ENCODE measurements around the gene ANK3.

The ANK3 gene

DNA sequence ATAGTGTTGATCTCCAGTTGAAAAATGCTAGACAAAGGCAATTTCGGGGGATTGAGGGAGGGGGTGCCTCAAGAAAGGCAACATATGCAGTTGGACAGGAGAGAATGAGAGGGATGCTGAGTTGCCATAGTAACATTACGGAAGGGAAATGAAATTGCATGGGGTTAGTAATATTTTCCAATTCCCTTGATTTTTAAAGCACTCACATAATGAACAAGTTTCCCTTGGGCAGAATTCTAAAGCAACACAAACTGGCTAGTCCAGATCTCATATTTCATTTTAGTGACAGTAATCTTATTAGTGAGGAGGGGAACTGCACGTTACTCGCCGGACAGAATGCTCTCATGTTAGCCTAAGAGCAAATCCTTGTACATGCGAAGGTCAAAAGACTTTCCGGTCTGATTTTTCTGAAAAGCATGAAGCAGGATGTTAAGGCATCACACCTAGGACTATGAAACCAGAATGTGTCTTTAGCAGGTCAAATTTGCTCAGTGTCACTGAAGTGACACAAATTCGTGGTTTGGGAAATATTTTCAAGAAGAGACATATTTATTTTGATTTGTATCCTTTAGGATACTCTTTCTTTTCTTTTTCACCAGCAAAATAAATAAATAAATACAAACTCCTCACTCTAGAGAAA is 165.5 kb downstream of the ANK3 start:
- no peak for DNase-seq (ENCODE audit: low read depth)

- DNase-seq (ENCODE audit: low read depth): no peak
Measured at GRCh38 chr10:60222047-60222446, 167.6 kb downstream of the ANK3 start.

DNA sequence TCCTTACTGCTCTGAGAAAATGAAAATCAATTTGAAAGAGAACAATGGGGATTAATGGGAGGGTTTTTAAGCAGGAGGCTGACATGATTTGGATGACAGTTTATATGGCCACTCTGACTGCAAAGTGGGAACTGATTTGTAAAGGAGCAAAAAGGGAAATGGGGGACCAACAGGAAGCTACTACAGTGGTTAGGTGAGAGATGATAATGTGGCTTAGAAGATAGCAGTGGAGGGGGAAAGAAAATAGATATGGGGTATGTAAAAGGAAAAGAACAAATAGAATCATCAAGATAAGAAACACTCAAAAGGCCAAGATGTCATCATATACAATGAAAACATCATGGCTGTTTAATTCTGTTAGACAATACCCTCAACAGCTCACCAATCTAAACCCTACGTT is 177.5 kb downstream of the ANK3 start:
- DNase-seq (ENCODE audit: low read depth): no peak

DNA sequence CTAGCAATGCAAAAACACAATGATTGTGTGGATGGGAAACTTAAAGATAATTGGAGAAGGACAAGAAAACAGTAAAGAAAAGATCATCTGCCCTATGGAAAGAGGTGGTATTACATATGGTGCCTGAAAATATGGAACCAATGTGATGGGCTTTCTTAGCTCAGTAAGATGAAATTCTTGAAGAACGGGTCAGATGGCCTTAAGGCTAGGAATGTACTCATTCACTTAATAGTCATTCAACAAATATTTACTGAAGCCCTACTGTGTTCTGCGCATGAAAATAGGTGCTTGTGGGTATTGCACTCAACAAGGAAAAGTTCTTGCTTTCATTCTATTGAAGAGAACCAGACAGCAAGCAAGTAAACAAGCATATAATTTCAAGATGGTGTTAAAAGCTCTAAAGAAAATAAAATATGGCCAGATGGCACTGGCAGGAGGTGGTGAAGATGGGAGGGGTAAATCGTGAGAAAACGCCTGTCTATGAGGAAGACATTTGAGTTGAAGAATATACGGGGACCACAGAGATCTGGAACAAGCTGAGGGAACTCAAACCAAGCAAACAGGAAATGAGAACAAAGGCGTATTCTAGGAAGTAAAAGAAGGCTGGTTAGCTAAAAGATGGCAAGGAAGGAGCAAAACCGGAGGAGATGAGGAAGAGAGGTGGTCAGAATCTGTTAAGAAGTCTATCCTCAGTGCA is 179.7 kb downstream of the ANK3 start:
- DNase-seq (ENCODE audit: low read depth): no peak

- DNase-seq (ENCODE audit: low read depth): no peak
Measured at GRCh38 chr10:60208676-60209269, 180.9 kb downstream of the ANK3 start.

DNA sequence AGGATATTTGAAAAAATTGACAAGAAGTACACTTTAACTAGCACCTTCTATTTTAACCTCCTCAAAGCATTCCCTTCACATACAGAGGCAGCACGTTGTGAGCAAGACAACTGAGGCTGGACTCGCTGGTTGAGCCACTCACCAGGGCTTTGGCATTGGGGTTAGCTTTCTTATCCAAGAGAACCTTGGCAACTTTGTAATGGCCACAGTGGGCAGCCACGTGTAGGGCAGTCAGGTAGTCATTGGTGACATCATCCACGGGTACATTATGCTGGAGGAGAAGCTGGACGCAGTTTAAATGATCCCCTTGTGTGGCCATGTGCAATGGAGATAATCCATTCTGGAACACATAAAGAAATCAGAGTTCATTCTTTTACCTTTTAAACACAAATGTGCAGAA is 181.8 kb downstream of the ANK3 start:
- DNase-seq (ENCODE audit: low read depth): no peak

DNA sequence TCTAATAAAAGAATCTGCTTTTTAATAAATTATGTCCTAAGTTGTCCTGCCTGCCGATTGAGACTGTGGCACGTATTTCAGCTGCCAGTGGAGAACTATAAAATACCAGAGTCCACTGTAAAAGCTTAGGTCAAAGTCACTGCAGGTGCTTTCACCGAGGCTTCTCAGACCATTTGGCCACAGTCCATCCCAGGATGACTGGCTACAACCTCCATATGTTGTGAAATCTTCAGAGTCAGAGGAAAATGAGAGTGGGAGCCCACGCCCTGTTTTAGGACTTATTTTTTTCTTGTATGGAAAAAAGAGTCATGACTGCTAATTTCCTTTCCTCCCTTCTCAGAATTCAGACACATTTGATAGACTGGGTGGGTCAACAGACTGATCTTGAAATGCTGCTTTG is 182.9 kb downstream of the ANK3 start:
- DNase-seq (ENCODE audit: low read depth): no peak

DNA sequence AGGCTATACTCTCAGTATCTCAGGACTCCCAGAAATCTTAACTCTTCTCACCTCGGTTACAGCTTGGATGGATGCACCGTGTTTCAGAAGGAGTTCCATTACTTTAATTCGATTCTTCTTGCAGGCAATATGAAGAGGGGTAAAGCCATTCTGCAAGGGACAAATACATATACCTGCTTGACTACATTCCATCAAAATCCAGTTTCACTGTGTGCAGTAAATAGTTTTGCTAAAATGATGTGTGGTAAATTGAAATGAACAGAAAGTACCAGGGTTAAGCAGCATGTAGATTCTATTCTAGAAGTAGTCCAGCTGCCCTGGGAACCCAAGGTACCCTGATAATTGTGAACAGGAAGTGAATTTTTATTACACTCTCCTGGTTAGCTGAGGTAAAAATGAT is 183.9 kb downstream of the ANK3 start:
- no peak for DNase-seq (ENCODE audit: low read depth)

GRCh38 chr10:60203993-60204618 is 185.6 kb downstream of the ANK3 start:
- no peak for DNase-seq (ENCODE audit: low read depth)

DNA sequence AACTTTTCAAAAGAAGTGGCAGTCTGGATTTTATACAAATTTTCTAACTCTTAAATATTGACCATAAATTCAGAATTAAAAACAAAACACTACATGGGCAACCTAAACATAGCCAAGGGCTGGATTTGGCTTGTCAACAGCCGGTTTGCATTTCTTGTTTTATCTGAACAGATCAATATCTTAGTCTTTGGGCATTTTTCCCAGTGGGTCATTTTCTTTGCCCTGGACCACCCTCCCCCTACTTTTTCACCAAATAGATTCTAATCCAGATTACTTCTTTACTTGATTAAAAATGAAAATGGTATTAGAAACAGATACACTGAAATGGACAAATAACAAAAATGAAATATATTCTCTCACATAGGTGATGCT is 189.0 kb downstream of the ANK3 start:
- no peak for DNase-seq (ENCODE audit: low read depth)

- DNase-seq (ENCODE audit: low read depth): no peak
Measured at GRCh38 chr10:60200012-60200681, 189.5 kb downstream of the ANK3 start.

- DNase-seq (ENCODE audit: low read depth): no peak
Measured at GRCh38 chr10:60197206-60197605, 192.5 kb downstream of the ANK3 start.

DNA sequence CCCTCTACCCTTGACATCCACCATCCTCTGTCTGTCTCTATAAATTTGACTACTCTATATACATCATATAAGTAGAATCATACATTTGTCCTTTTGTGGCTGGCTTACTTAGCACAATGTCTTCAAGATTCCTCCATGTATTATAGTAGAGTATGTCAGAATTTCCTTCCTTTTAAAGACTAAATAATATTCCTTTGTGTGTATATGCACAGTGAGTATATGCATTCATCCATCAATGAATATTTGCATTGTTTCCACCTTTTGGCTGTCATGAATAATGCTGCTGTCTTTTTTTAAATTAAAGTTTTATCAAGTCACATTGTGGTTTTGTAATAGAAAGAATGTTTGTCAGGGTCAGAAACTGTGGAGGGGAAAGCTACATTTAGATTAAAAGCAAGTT is 195.3 kb downstream of the ANK3 start:
- no peak for DNase-seq (ENCODE audit: low read depth)

DNA sequence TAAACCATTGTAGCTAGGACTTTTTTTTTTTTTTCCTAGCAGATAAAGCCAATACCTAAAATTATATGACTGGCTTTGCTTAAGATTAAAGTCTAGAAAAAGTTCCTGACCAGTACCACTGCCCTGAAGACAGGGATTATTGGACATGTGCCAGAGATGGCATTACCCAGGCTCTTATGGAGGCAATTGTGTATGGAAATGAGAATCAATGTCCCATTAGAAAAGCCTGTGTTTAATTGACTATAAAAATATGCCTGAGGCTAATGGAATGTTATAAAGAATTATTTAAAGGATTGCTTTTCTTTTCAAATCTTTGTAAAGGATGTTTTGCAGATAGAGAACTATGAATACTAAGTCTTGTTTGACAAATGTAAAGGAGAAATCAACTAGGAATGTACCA is 196.7 kb downstream of the ANK3 start:
- no peak for DNase-seq (ENCODE audit: low read depth)

DNA sequence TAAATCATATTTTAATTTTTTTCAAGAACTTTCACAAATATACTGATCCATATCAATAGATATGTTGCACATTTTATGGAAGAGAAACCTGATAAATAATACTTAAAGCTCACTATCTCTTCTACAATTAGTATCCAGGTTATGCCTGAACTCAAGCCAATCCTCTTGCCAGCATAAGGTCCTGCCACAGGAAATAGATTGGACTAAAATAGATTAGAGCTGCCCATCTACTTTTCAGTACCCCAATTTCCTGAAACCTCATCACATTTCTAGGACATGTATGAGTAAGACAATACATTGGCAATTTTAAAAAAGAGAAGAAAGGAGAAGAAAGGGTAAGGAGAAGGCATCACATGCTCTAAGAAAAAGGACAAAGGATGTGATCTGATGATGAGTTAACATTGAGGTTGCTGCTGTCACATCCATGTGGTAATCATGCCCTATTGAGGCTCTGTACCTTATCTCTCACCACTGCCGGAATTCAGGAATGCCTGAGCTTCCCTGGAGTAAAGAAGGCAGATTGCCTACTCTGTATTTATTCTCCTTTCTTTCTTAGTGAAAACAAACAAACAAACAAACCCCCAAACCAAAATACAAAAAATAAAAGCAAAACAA is 199.7 kb downstream of the ANK3 start:
- no peak for DNase-seq (ENCODE audit: low read depth)

DNA sequence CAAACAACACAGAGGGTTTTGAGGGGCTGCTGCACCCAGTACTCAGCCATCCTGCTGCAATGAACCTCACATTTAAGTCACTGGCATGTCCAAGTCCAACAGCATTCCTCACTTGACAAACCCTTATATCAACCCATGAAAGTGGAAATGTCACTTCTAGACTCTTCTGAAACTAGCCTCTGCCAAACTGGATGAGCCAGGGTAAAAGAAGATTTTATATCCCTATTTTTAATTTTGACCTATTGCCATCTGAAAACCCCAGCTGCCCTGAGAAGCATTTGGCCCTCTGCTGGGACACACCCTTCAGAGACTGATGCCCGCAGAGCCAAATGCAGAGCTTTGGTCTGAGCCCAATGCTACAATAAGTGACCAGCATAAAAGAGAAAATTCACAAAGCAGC is 201.1 kb downstream of the ANK3 start:
- DNase-seq (ENCODE audit: low read depth): no peak

- DNase-seq (ENCODE audit: low read depth): no peak
Measured at GRCh38 chr10:60187691-60188090, 202.0 kb downstream of the ANK3 start.

- no peak for DNase-seq (ENCODE audit: low read depth)
Measured at GRCh38 chr10:60186315-60187071, 203.2 kb downstream of the ANK3 start.

- DNase-seq (ENCODE audit: low read depth): no peak
Measured at GRCh38 chr10:60185421-60185820, 204.3 kb downstream of the ANK3 start.

- no peak for DNase-seq (ENCODE audit: low read depth)
Measured at GRCh38 chr10:60182691-60183090, 207.0 kb downstream of the ANK3 start.

GRCh38 chr10:60176925-60177324 is 212.8 kb downstream of the ANK3 start:
- DNase-seq (ENCODE audit: low read depth): no peak

Measured in T-helper 22 cell (primary cell).